Ammon's horn (tissue), 1 donor: ENCODE data around the gene NARF.
"Not testable (repeated sequence)": the region's sequence is repeated elsewhere in the genome, so short reads cannot be mapped to it uniquely, and the experiment has no call there.

Experiments used
- DNase-seq: peaks from one replicate; pipeline ENCODE4 v3.0.0-alpha.2; 2016; ENCODE audit warnings: low spot score

Gene NARF

DNA sequence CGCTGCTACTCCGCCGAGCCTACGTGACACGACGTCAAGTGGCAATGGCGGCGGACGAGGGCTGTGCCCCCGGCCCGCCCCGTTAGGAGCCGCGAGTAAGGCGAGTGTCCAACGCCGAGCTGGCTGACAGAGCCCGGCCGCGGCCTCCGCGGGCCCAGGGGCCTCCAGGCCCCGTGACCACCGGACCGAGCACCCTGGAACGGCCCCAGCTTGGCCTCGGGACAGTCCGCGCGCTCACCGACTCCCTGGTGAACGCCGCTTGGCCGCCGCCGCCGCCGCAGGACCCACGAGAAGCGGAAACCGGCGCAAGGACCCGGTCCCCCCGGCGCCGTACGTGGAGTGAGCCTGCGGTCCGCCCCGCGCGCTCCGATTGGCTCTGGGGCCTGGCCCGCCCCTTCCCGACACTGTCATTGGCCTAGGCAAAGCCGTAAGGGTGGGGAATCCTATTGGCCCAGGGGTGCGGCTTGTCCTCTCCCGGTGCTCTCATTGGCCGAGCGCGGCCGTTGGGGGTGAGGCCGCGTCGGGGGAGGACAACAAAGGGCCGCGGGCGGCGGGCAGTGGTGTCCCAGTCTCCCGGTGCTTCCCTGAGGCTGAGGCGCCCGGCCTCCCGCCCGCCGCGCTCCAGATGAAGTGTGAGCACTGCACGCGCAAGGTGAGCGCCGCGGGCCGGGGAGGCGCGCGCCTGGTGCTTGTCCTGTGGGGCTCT, at the start of gene NARF:
NARF (plus strand) TSS at position 563 of the 706 bp plus-strand sequence; CDS start at position 626, 63 bp downstream.
- DNase-seq = peak; percentile 99

DNA sequence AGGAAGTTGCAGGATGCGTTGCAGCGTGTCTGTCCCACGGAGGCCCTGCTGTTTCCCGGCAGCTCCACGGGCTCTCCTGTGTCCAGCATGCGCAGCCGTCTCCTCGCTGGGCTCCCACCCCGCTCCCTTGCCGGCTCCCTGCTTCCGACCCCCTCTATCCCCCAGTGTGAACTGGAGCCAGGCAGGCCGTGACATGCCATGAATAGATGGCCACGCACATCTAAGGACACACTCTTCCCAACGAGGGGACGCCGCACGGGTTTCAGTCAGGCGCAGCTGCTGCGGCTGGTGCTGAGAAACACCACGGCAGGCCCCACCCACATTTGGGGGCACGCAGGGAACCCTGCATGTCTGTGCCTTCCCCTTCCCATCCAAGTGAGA, 49.6 kb upstream of the NARF start:
- no peak for DNase-seq

DNA sequence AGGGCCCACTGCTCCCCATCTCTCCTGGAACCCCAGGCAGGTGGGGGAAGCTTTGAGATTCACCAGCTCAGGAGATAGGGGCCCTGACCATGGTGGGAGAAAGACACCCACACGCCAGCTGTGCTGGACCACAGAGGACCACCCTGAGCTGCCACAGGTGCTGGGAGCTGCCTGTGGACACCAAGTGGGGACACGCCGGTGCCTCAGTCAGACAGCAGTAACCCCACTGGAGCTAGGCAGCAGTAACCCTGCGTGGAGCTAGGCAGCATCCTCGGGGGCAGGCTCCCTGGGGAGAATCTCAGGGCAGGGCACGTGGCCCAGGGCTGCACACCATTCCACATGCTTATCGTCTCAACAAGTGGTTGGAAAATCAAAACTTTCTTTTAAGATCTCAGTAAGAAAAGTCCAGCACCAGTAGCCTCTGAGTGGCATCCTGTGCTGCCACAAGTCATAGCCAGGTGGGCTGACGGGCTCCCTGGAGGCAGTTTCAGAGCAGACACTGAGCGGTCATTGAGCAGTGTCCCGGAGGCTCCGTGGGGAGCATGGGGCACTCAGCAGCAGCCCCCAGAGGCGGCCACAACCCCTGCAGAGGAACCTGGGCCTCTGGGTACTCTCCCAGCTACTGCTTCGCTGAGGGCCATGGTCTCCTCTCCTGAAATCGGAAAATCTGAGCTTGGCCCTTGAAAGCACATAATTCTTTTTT, 48.4 kb upstream of the NARF start:
- no peak for DNase-seq

DNA sequence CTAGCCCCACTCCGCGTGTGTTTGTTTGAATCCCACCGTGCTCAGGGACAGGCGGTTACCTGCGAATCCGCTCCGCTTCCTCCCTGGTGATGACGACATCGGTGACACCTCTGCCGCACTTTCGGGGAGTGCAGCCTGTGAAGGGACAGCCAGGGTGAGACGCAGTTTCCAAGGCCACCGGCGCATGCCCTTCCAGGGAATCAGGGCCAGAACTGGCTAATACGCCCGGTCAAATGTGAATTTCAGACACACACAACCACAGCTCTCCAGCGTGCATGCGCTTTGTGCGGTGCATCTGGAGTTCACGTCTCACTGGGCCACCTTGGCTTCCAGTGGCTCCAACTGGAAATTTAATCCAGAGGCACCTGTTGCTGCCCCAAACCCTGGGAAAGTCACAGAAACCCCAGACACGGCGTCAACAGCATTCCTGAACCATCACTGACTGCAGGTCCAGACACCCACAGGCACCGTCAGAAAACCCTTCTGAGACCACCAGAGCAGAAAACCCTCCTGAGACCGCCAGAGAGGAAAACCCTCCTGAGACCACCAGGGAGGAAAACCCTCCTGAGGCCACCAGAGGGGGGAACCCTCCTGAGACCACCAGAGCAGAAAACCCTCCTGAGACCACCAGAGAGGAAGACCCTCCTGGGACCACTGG, 47.0 kb upstream of the NARF start:
- DNase-seq = no peak

DNA sequence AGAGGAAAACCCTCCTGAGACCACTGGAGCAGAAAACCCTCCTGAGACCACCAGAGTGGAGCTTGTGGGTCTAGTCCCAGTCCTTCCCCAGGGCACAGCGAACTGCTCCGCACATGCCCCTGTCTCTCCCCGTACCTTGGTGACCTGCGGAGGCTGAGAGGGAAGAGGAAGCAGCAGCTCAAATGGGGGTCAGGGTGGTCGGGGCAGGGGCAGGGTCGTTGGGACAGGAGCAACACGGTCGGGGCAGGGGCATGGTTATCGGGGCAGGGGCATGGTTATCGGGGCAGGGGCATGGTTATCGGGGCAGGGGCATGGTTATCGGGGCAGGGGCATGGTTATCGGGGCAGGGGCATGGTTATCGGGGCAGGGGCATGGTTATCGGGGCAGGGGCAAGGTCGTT, 46.5 kb upstream of the NARF start:
- not testable (repeated sequence) for DNase-seq

DNA sequence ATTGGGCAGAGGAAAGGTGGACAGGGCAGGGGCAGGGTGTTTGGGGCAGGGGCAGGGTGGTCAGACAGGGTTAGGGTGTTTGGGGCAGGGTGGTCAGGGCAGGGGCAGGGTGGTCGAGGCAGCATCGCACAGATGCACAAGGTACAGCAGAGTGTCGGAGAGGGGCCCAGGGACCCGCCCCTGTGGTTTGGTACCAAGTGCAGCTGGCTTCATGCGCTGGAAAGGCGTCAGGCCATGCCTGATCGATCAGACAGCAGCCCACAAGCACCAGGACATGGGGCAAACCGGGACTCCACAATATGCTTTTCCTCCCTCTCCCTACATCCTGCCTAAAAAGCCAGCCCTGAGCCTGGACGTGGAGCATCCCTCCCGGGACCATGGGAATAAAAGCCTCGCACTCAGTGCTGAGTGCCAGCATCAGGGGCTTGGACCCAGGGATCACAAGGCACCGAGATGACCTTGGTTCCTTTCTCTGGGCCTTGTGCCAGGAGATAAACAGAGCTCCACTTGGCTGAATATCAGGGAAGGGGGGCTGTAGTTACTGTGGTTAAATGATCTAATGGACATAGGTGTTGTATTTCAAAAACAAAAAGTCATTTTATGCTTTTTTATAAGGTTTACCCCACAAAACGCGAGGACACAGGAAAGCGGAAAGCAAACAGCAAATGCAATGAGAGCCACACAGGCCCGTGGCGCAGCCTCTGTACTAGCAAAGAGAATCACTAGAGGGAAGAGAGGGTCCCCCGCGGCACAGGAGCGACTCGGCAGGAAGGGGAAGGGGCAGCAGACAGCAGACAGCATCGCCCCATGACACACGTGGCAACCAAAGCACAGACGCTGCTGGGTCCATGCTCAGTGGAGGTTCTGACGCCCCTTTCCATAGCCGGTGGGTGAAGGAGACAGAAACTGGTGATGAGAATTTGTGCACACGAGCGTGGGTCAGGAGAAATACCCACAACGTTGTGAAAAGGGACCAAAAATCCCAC, 45.7 kb upstream of the NARF start:
- DNase-seq = no peak

DNA sequence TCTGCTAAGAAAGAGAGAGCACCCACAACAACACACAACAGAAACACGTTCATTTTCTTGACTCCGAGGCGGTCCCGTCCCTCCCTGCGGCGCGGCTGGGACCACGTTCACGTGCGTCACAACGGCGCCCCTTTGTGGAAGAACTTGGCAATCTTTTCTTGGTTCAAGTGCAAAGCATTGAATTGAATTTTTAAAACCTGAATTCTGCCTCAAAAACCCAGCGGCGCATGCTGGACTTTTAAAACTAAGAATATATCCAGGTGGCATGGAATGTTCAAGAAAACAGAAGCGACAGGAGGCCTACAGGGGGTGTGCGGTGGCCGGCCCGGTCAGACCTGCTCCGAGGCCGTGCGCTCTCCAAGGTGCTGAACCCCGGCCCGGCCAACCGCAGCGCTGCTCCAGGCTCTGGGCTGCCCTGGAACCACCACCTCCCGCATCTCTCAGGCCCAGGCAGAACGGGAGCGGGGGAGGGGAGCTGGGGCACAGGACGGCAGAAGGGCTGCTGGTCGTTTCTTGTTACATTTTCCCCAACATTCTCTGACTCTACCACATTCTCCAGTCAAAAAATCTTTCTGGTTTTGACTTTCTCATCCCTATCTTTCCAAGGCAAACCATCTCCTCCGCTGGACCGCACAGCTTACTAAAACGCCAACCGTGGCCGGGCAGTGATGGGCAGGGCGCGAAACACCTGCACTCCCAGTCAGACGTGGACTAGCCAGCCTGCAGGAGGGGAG, 43.8 kb upstream of the NARF start:
- DNase-seq = peak; percentile 78

DNA sequence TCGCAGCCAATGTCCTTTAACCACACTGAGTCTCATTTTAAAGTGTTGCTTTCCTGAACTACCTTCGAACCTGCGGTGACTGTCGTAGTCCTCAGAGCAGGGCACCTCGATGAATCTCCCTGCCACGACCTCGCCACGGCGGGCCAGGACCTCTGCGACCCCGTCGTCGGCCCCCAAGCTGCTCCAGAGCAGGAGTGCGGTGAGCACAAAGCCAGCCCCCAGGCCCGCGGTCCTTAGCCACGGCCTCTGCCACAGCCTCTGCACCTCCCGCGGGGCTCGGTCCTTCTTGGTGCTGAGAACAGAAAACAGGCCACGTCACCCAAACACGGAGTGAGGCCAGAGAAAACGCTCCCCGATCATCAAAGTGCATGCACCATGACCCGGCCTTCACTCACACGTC, 43.2 kb upstream of the NARF start:
- DNase-seq = no peak

DNA sequence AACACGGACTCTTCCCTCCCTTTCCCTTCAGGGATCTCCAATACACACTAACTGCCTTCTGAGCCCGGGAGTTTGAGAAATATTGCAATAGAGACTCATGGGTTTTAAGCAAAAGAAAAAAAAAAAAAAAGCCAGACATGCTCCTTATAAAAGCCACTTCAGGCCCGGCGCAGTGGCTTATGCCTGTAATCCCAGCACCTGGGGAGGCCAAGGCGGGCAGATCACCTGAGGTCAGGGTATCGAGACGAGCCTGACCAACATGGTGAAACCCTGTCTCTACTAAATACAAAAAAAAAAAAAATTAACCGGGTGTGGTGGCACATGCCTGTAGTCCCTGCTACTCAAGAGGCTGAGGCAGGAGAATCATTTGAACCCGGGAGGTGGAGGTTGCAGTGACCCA, 42.8 kb upstream of the NARF start:
- DNase-seq = no peak

DNA sequence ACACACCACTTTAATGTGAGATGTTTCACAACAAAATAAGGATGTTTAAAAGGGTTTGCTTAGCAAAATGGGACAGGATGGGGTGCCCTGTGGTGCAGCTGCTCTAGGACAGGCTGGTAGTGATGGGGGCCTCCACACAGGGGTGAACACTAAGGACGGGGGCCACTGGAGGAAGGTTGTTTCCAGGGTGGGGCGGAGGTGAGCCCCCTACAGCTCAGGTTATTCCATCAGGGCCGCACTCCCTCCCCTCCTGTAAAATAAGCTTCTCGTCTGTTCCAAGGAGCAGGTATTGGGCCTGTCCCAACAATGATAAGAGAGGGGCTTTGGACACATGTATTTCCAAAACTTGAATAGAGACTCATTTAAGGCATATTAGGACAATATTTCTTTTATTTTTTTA, 42.3 kb upstream of the NARF start:
- no peak for DNase-seq

DNA sequence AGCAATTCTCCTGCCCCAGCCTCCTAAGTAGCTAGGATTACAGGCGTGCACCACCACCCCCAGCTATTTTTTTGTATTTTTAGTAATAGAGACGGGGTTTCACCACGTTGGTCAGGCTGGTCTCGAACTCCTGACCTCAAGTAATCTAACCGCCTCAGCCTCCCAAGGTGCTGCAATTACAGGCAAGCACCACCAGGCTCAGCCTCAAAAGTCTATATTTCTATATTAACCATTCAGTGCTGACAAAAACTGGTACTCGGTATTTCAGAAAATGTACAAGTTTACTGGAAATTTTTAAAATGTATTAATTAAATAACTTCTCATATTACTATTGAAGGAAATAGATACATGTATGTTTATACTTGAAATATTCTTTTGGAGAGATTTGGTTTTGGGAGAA, 41.8 kb upstream of the NARF start:
- DNase-seq = no peak

DNA sequence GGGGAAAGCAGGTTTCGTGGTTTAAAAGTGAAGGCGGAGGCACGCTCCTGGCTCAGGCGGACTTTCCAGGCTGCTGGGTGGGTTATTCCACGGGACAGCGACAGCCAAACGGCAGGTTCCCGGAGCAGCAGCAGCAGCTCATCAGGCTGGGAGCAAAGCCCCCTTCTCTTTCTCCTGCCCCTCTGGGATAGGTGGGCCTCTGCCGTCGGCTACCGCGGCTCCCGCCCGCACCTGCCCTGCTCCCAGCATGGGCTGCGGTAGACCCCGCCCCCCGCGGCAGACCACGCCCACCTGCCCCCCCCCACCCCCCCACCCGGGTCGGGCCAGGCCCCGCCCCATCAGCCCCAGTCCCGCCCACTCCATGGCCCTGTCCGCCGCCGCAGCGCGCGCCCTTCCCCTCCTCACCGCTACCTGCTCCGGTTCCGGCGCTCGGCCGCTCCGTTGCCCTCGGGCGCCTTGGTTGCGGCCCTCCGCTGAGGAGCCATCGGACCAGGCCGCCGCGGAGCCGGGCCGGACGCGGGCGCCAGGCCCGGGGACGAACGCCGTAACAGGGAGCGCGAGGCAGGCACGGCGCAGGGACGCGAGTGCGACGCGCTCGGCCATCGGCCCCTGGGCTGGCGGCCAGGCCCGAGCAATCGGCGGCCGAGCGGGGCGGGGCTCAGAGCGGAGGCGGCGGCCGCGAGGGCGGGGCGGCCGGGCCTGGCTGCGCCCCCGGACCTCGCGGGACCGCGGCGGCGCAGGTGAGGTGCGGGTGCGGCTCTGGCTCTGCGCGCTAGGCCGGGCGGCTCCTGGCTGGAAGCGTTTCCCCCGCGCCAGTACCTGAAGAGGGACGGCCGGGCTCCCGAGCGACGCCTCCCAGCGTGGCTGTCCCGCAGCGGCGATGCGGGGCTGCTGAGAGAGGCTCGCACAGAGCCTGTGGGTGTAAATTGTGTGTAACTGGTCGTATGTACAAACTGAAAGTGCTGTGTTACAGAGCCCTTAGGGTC, 40.2 kb upstream of the NARF start, which contains the start of the genes HEXD and OGFOD3:
HEXD (plus strand) TSS at position 347 of the 986 bp plus-strand sequence. CDS start 1,453 bp downstream, outside the sequence.
OGFOD3 (minus strand) TSS at position 586 of the 986 bp plus-strand sequence; CDS start at position 485, 101 bp downstream.
- peak; percentile 88 for DNase-seq

DNA sequence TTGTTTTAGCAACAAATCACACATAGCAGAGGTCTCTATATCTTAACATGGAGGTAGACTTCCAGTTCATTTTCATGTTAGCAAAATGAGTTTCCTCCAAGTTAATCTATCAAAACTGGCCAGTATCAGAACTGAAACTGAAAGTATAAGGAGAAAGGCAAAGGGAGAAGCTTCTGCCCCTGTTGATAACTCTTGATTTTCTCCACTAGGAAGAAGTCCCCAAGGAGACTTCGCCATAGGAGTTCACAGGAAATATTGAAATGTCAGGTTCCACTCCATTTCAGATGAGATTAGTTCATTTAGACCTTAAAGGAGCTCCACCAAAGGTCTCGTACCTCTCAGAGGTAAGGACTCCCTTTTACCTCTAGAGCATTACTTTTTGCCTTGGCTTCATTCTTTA, 39.0 kb upstream of the NARF start:
- DNase-seq = no peak

DNA sequence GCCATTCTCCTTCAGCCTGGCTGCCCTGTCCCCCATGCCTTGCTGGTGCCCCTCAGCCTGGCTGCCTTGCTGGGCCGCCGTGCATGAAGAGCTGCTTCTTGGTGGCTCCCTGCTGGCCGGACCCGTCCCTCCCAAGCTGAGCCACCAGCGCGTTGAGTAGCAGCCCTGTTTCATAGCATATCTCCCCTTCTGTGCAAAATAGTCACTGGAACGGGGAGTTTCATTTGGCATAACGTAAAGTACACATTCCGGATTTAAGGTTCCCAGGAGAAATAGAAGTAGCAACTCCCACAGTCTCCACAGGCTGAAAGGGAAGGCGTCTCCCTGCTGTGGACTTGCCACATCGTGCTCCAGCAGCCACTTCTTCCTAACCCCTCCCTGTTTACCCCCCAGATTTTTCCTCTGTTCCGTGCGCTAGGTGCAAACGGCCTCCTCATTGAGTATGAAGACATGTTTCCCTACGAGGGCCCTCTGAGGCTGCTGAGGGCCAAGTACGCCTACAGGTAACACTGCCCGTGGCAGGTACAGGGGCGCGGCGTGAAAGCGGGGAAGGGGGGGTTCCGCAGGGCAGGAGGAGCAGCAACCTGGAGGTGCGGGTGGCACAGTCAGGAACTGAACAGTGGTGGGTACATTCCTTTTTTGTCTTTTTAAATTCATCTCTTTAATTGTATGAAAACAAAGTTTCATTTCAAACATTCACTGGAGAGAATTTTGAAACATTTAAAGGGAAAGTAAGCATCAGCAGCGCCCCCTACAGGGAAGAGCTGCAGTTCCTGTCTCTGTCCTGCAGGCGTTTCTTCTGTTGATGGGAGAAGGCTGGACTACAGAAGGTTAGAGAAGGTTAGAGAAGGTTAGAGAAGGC, 34.3 kb upstream of the NARF start:
- no peak for DNase-seq

DNA sequence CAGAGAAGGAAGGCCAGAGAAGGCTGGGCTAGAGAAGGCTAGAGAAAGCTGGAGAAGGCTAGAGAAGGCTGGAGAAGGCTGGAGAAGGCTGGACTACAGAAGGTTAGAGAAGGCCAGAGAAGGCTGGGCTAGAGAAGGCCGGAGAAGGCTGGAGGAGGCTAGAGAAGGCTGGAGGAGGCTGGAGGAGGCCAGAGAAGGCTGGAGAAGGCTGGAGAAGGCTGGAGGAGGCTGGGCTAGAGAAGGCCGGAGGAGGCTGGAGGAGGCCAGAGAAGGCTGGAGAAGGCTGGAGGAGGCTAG, 33.7 kb upstream of the NARF start:
- DNase-seq = no peak

DNA sequence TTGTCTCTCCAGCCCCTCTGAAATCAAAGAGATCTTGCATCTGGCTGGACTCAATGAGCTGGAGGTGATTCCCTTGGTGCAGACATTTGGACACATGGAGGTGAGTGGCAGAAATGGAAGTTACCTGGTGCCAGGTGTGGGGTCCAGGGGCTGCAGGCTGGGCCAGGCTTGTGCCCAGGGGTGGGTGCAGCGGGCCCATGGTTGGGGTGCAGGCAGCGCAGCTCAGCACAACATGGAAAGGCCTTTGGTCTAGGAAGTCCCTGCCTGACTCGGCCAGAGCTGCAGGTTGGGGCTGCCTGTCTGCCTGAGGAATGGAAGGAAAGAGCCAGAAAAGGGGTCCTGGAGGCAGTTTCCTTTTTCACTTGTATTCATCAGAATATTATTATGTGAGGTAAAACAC, 30.0 kb upstream of the NARF start:
- no peak for DNase-seq

DNA sequence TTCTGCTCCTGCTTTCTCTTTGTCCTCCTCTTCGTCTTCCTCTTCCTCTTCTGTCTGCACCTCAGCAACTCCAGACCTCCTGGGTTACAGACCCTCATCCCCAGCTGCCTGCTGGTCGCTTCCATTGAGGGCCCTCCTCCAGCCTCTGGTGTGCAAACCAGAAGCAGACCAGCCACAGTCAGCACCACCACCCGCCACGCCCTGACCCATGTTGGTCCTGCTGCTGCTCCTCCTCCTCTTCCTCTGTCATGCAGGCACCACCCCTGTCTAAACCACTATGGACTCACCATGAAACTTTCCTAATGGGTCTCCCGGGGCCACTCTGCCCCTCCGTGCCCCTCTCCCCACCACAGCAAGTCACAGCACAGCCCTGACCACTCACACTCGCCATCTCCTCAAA, 28.7 kb upstream of the NARF start:
- no peak for DNase-seq

DNA sequence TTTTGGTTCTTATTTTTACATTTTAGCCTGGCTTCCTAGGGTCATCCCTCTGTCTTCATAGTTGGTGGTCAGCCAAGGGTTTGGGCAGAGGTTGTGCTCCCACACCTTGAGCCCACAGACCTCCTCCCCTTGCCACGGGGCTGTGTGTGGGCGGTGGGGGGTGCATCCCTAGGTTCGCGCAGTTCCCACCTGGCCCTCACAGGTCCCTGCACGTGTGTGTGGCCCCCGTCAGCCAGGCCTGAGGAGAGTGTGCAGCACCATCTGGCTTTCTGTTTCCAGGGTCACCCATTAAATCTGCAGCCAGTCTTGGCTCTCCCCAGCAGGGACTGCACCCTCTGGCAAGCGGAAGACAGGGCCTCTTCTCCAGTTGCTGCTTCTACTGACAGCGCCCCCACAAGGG, 26.5 kb upstream of the NARF start:
- DNase-seq = no peak

DNA sequence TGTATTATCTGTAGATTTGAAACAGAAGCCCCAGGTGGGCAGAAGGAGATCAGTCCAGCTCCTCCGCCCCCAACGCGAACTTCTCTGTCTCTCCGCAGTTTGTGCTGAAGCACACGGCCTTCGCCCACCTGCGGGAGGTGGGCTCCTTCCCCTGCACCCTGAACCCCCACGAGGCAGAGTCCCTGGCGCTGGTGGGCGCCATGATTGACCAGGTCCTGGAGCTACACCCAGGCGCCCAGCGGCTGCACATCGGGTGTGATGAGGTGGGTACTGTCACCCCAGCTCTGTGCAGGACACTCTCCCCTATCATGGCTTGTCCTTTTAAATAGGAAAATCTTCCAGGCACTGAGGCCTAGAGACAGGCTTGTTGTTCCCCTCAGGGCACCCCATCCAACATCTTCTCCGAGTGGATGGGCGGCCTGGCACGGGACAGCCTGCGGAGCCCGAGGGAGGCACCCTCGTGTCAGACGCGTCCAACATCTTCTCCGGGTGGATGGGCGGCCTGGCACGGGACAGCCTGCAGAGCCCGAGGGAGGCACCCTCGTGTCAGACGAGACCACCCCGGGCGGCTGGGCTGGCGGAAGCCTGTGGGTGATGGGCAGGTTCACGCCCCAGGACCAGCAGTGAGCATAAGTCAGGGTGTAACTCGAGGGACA, 24.9 kb upstream of the NARF start:
- DNase-seq = no peak
